ENCODE measurements around the gene PROZ. TPM values are rescaled to one million over a fixed set of nuclear protein-coding genes. Genes with fewer than 3 reads are reported as not detected.

PROZ gene
- total RNA-seq, 4 donors from 2014 or later: not detected

DNA sequence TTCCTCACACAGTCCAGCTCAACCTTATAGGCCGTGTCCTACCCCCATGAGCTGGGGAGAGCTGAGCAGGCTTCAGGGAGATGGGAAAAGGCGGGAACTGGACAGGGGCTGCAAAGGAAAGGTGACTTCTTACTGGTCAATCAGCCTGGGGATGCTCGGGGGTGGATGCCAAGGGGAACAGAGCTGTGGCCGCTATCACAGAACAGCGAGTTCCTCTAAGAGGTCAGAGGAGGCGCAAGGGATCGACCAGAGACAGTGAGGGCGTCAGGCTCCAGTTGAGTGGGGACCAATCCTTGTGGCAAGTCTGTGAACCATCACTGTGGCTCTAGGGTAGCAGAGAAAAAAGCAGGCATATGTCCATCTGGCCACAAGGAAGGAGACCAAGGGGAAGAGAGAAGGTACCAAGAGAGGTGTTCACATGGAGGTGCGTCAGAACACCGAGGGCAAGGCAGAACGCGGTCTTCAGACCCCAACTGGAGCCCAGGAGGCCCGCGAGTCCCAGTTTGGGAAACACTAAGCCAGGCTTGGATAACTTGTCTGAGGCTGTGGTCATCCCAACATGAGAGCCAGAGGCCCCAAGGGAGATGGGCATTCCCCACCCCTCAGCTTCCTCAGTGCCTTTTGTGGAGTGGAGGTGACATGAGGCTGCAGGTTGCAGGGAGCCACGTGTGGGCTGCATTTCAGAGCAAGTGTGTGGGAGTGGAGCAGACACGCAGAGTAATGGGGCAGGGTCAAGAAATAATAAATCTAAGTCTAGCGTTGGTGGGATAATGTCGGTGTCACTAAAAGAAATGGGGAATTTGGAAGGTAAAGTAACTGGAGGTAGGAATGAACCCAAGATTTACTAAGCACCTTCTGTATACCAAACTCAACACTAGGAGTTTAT, 31.9 kb upstream of the PROZ start:
- Histone ChIP-seq H3K4me1 (peaks cover 0 to 11% (median 0%) of the 10 kb centered on the region in 4 donors), H3K4me3 (no peak overlapping the region), H3K27ac (no peak overlapping the region), H3K36me3 (peaks cover 0 to 7% (median 0%) of the 10 kb centered on the region in 3 donors), H3K27me3 (peaks cover 0 to 25% of the 10 kb centered on the region in 2 donors), H3K9me3 (no peaks in the 10 kb centered on the region)
- WGBS, 2 donors: 85 to 87% methylated on average over 18 of the region's 18 CpGs
- TF ChIP-seq POLR2A (IDR thresholded peaks at IDR 0.05) (no peak), EP300 (IDR thresholded peaks at IDR 0.05) (no peak)
- TF ChIP-seq, protein P1, sequence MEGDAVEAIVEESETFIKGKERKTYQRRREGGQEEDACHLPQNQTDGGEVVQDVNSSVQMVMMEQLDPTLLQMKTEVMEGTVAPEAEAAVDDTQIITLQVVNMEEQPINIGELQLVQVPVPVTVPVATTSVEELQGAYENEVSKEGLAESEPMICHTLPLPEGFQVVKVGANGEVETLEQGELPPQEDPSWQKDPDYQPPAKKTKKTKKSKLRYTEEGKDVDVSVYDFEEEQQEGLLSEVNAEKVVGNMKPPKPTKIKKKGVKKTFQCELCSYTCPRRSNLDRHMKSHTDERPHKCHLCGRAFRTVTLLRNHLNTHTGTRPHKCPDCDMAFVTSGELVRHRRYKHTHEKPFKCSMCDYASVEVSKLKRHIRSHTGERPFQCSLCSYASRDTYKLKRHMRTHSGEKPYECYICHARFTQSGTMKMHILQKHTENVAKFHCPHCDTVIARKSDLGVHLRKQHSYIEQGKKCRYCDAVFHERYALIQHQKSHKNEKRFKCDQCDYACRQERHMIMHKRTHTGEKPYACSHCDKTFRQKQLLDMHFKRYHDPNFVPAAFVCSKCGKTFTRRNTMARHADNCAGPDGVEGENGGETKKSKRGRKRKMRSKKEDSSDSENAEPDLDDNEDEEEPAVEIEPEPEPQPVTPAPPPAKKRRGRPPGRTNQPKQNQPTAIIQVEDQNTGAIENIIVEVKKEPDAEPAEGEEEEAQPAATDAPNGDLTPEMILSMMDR (IDR thresholded peaks at IDR 0.05): no peak
- no peak for DNase-seq (ENCODE audit: low spot score in 2 of 2)

DNA sequence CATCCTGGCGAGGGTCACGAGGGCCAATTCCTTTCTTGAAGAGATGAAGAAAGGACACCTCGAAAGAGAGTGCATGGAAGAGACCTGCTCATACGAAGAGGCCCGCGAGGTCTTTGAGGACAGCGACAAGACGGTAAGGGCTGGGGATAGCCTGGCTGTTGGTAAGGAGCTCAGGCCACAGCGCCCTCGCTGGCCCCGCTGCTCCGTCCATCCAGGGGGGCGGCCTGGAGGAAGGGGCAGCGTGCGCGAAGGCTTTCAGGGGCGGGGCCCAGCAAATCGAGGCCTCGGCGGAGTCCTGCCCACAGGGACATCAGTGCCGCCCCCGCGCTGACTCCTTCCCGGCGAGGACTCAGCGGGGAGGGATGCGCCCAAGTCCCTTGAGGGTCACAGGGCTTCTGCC, 29.0 kb upstream of the PROZ start:
- no peak for DNase-seq (ENCODE audit: low spot score in 2 of 2)
- 57 to 66% methylated on average over 25 to 27 of the region's 27 CpGs for WGBS, 2 donors

DNA sequence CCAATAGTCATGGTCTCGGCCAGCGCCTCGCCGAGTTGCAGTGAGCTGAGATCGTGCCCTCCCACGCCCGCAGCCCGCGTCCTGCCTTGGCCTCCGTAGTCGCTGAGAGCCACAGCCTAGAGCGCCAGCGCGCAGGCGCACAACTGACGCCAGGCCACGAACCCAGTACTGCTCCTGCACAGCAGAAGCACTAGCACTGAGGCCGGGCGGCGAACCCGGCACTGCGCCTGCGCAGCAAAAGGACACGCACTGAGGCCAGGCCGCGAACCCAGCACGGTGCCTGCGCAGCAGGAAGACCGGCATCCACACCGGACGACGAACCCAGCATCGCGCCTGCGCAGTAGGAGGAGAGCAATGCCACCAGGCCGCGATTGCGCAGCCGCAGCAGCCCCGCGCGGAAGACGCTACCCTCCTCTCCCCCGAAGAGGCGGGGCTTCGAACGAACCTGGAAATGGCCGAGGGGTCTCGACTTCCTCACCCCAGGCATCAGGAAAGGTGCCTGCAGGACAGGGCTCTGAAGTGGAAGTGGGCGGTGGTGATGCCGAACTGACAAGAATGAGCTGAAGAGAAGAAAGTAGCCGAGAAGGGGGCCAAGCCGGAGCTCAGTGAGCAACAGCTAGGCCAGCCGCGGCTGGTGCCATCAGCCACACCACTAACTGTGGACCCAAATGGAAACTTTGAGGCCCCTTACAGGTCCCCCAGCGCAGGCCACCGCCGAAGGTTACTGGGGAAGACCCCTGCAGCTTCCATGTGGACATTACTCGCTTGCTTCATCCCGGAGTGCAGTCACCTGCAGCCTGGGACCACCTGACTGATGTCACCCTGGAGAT, 28.3 kb upstream of the PROZ start:
- H3K9me3 ChIP-seq: no peaks in the 10 kb centered on the region
- TF ChIP-seq EP300 (IDR thresholded peaks at IDR 0.05) (no peak), POLR2A (IDR thresholded peaks at IDR 0.05) (no peak)
- TF ChIP-seq, protein P1 (IDR thresholded peaks at IDR 0.05): no peak
- peak overlapping the region in 2 of 4 donors; percentile 5 to 30 for H3K4me3 ChIP-seq
- no peak for DNase-seq (ENCODE audit: low spot score in 2 of 2)
- WGBS, 2 donors: 47 to 51% methylated on average over 29 to 43 of the region's 60 CpGs
- peaks cover 0 to 25% of the 10 kb centered on the region in 2 donors for H3K27me3 ChIP-seq
- H3K4me1 ChIP-seq: peaks cover 0 to 6% (median 0%) of the 10 kb centered on the region in 4 donors
- no peak overlapping the region for H3K27ac ChIP-seq
- H3K36me3 ChIP-seq: peaks cover 0 to 7% (median 0%) of the 10 kb centered on the region in 3 donors

More for the DNA sequence above, 29.0 kb upstream of the PROZ start:
- H3K27ac ChIP-seq: no peak overlapping the region
- TF ChIP-seq POLR2A (IDR thresholded peaks at IDR 0.05) (no peak), EP300 (IDR thresholded peaks at IDR 0.05) (no peak)
- TF ChIP-seq, protein P1 (IDR thresholded peaks at IDR 0.05): no peak
- H3K36me3 ChIP-seq: peaks cover 0 to 7% (median 0%) of the 10 kb centered on the region in 3 donors
- H3K27me3 ChIP-seq: peaks cover 0 to 25% of the 10 kb centered on the region in 2 donors
- peak overlapping the region in 2 of 4 donors; percentile 5 to 30 for H3K4me3 ChIP-seq
- peaks cover 0 to 6% (median 0%) of the 10 kb centered on the region in 4 donors for H3K4me1 ChIP-seq
- H3K9me3 ChIP-seq: no peaks in the 10 kb centered on the region

DNA sequence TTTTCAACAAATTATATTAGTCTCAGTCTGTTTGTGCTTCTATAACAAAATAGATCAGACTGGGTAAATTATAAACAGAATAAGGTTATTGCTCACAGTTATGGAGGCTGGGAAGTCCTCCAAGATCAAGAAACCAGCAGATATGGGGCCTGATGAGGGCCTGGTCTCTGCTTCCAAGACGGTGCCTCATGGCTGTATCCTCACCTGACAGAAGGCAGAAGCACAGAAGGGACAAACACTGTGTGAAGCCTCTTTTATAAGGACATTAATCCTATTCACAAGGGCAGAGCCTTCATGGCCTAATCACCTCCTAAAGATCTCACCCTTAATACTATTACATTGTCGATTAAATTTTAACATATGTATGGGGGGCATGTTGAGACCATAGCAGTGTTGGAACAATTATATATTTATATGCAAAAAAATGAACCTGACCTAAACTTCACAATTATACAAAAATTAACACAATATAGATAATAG, 23.1 kb upstream of the PROZ start:
- Histone ChIP-seq H3K36me3 (no peaks in the 10 kb centered on the region), H3K4me3 (no peak overlapping the region), H3K27me3 (peaks cover 0 to 5% of the 10 kb centered on the region in 2 donors), H3K27ac (no peak overlapping the region), H3K4me1 (no peaks in the 10 kb centered on the region), H3K9me3 (no peaks in the 10 kb centered on the region)
- TF ChIP-seq POLR2A (IDR thresholded peaks at IDR 0.05) (no peak), EP300 (IDR thresholded peaks at IDR 0.05) (no peak)
- TF ChIP-seq, protein P1 (IDR thresholded peaks at IDR 0.05): no peak
- 78 to 81% methylated on average over 2 of the region's 2 CpGs for WGBS, 2 donors
- no peak for DNase-seq (ENCODE audit: low spot score in 2 of 2)
